Small intestine (tissue), 7 donors: Measurements from ENCODE around the gene ZMIZ2. TPM values are rescaled to one million over a fixed set of nuclear protein-coding genes. Genes with fewer than 3 reads are reported as not detected.

ENCODE experiments used
- DNase-seq, 2 donors: peaks; one replicate each; pipeline versions ENCODE4 v3.0.0 to v3.0.0-alpha.2; 2013
- FAIRE-seq: peaks from 2 replicates; lab custom pipeline; 2012; peaks lifted over from hg19 to GRCh38; lab: Jason Lieb, UNC
- H3K27ac ChIP-seq, 3 donors: one replicate each; pipeline ENCODE4 v1.5.1; 2013; ENCODE audit warnings: low read length in 2 of 3, mild to moderate bottlenecking in 2 of 3, control low read depth in 1 of 3, inconsistent platforms in 1 of 3, low read depth in 1 of 3, moderate library complexity in 1 of 3
- H3K27me3 ChIP-seq, 3 donors: one replicate each; pipeline ENCODE4 v1.6.1; 2013; ENCODE audit warnings: low read length in 3 of 3, inconsistent platforms in 1 of 3; ENCODE audit not compliant: control insufficient read depth in 3 of 3, insufficient read depth in 3 of 3
- H3K36me3 ChIP-seq, 3 donors: one replicate each; pipeline ENCODE4 v1.6.1; 2013; ENCODE audit warnings: low read length in 3 of 3, inconsistent platforms in 1 of 3, low read depth in 1 of 3, mild to moderate bottlenecking in 1 of 3, moderate library complexity in 1 of 3; ENCODE audit not compliant: control insufficient read depth in 3 of 3, insufficient read depth in 2 of 3
- H3K4me1 ChIP-seq, 3 donors: one replicate each; pipeline ENCODE4 v1.6.1; 2013; ENCODE audit warnings: low read length in 2 of 3, inconsistent platforms in 1 of 3, low read depth in 1 of 3, mild to moderate bottlenecking in 1 of 3, moderate library complexity in 1 of 3; ENCODE audit not compliant: control insufficient read depth in 3 of 3, insufficient read depth in 2 of 3
- H3K4me3 ChIP-seq, 3 donors: one replicate each; pipeline ENCODE4 v1.5.1; 2013; ENCODE audit warnings: low read length in 3 of 3, control low read depth in 1 of 3, inconsistent platforms in 1 of 3, low read depth in 1 of 3, mild to moderate bottlenecking in 1 of 3, moderate library complexity in 1 of 3
- H3K9me3 ChIP-seq, 2 donors: one replicate each; pipeline ENCODE4 v1.6.1; 2013; ENCODE audit warnings: low read depth in 1 of 2, low read length in 1 of 2; ENCODE audit not compliant: control insufficient read depth in 2 of 2, insufficient read depth in 1 of 2
- WGBS, 3 donors: extraction: QIAGEN DNeasy Blood & Tissue Kit; methylation state at CpG; one replicate each; pipeline ENCODE4 v1.1.7; 2013; 5-methylcytosine and 5-hydroxymethylcytosine counted together
- polyA plus RNA-seq, 4 donors: library from polyadenylated mRNA; stranded (reverse) in 3 of 4; unstranded in 1 of 4; fragments of 200-250 nt in 3 of 4; fragments of 120-200 nt in 1 of 4; gene quantifications; one replicate each; pipeline versions ENCODE4 v1.2.1 to v1.2.3, GENCODE V29; 2013
- donor health status: healthy with polysubstance abuse.
- donor health status: control.
- donor health status: control.
- donor health status: Bipolar disorder and iron deficiency.
- donor health status: healthy.

The ZMIZ2 gene
- polyA plus RNA-seq, 4 donors, result 18.9 to 75.2 (median 37.6) TPM

GRCh38 chr7:44707558-44708230 lies 41.0 kb upstream of the ZMIZ2 start:
- Histone ChIP-seq H3K9me3 (no peaks in the 10 kb centered on the region), H3K36me3 (peaks cover 6 to 55% (median 16%) of the 10 kb centered on the region in 3 donors), H3K27me3 (no peaks in the 10 kb centered on the region), H3K27ac (no peak overlapping the region), H3K4me1 (peaks cover 0 to 4% (median 0%) of the 10 kb centered on the region in 3 donors), H3K4me3 (no peak overlapping the region)
- FAIRE-seq (no peak), DNase-seq (no peak)
- 95 to 96% (median 95%) methylated on average over 18 to 21 of the region's 21 CpGs for WGBS, 3 donors

- no peaks in the 10 kb centered on the region for H3K27me3 ChIP-seq
- WGBS, 3 donors, result 88 to 91% (median 90%) methylated on average over 19 of the region's 19 CpGs
- no peak overlapping the region for H3K27ac ChIP-seq
- DNase-seq (no peak), FAIRE-seq (no peak)
- H3K4me3 ChIP-seq, result no peak overlapping the region
- peaks cover 6 to 49% (median 16%) of the 10 kb centered on the region in 3 donors for H3K36me3 ChIP-seq
- H3K4me1 ChIP-seq, result peaks cover 0 to 4% (median 0%) of the 10 kb centered on the region in 3 donors
- no peaks in the 10 kb centered on the region for H3K9me3 ChIP-seq
These were observed 39.4 kb upstream of the ZMIZ2 start for GRCh38 chr7:44709011-44709915.

GRCh38 chr7:44709945-44710596 lies 38.6 kb upstream of the ZMIZ2 start:
- no peaks in the 10 kb centered on the region for H3K27me3 ChIP-seq
- H3K4me3 ChIP-seq, result no peak overlapping the region
- no peak overlapping the region for H3K27ac ChIP-seq
- FAIRE-seq, result no peak
- H3K36me3 ChIP-seq, result peaks cover 6 to 45% (median 16%) of the 10 kb centered on the region in 3 donors
- no peak for DNase-seq
- WGBS, 3 donors, result 88 to 91% (median 90%) methylated on average over 10 of the region's 10 CpGs
- H3K4me1 ChIP-seq, result peaks cover 0 to 4% (median 0%) of the 10 kb centered on the region in 3 donors
- no peaks in the 10 kb centered on the region for H3K9me3 ChIP-seq

GRCh38 chr7:44711528-44711927 lies 37.1 kb upstream of the ZMIZ2 start:
- Histone ChIP-seq H3K36me3 (peaks cover 6 to 37% (median 16%) of the 10 kb centered on the region in 3 donors), H3K9me3 (no peaks in the 10 kb centered on the region), H3K4me3 (no peak overlapping the region), H3K4me1 (peaks cover 0 to 4% (median 0%) of the 10 kb centered on the region in 3 donors), H3K27ac (no peak overlapping the region), H3K27me3 (no peaks in the 10 kb centered on the region)
- FAIRE-seq, result no peak
- DNase-seq, result no peak
- WGBS, 3 donors, result 61 to 70% (median 61%) methylated on average over 5 of the region's 5 CpGs

- H3K27me3 ChIP-seq, result peaks cover 0 to 2% (median 0%) of the 10 kb centered on the region in 3 donors
- DNase-seq (no peak), FAIRE-seq (no peak)
- no peak overlapping the region for H3K4me3 ChIP-seq
- 20 to 35% (median 24%) methylated on average over 5 of the region's 5 CpGs for WGBS, 3 donors
- H3K27ac ChIP-seq, result no peak overlapping the region
- H3K4me1 ChIP-seq, result peaks cover 0 to 4% (median 0%) of the 10 kb centered on the region in 3 donors
- H3K9me3 ChIP-seq, result no peaks in the 10 kb centered on the region
- peaks cover 6 to 32% (median 16%) of the 10 kb centered on the region in 3 donors for H3K36me3 ChIP-seq
These were observed 36.6 kb upstream of the ZMIZ2 start for GRCh38 chr7:44712012-44712411.

- no peak for FAIRE-seq
- Histone ChIP-seq H3K4me3 (peak overlapping the region in 1 of 3 donors; percentile 0), H3K4me1 (peaks cover 0 to 4% (median 0%) of the 10 kb centered on the region in 3 donors), H3K9me3 (no peaks in the 10 kb centered on the region), H3K27ac (no peak overlapping the region), H3K27me3 (peaks cover 0 to 2% (median 0%) of the 10 kb centered on the region in 3 donors), H3K36me3 (peaks cover 6 to 21% (median 7%) of the 10 kb centered on the region in 3 donors)
- WGBS, 3 donors, result 87 to 95% (median 90%) methylated on average over 2 of the region's 2 CpGs
- DNase-seq, result no peak
These were observed 35.5 kb upstream of the ZMIZ2 start for GRCh38 chr7:44713141-44713540.

- FAIRE-seq (no peak), DNase-seq (no peak)
- no peaks in the 10 kb centered on the region for H3K9me3 ChIP-seq
- peaks cover 0 to 2% (median 0%) of the 10 kb centered on the region in 3 donors for H3K27me3 ChIP-seq
- H3K4me1 ChIP-seq, result peaks cover 0 to 4% (median 0%) of the 10 kb centered on the region in 3 donors
- no peak overlapping the region for H3K4me3 ChIP-seq
- 55 to 72% (median 64%) methylated on average over 7 of the region's 7 CpGs for WGBS, 3 donors
- peaks cover 4 to 14% (median 6%) of the 10 kb centered on the region in 3 donors for H3K36me3 ChIP-seq
- no peak overlapping the region for H3K27ac ChIP-seq
These were observed 34.8 kb upstream of the ZMIZ2 start for GRCh38 chr7:44713680-44714335.
